DMS114 treated with DMSO at 0.1 percent for 48 hours (cell line): ENCODE results near the gene PTBP1.
"Not testable (repeated sequence)": the region's sequence is repeated elsewhere in the genome, so short reads cannot be mapped to it uniquely, and the experiment has no call there.

Experiments
- DNase-seq: peaks from one replicate; lab custom pipeline; 2025; ENCODE audit not compliant: unreplicated experiment; lab: John Stamatoyannopoulos, UW

The PTBP1 gene

DNA sequence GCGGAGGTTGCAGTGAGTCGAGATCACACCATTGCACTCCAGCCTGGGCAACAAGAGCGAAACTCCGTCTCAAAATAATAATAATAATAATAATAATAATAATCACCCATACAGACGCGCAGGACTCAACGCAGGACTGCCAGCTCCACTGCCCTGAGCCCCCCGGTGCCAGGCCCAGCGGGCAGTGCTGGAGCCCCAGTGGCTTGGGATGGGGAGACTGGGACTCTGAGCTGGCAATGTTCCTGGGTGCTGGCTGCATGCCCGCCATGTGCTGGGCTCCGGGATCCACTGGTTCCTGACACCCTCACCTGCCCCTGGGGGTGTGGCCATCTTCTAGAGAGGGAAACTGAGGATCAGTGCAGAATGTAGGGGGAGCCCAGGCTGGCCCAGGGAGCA, 30.1 kb downstream of the PTBP1 start:
- DNase-seq: no peak

DNA sequence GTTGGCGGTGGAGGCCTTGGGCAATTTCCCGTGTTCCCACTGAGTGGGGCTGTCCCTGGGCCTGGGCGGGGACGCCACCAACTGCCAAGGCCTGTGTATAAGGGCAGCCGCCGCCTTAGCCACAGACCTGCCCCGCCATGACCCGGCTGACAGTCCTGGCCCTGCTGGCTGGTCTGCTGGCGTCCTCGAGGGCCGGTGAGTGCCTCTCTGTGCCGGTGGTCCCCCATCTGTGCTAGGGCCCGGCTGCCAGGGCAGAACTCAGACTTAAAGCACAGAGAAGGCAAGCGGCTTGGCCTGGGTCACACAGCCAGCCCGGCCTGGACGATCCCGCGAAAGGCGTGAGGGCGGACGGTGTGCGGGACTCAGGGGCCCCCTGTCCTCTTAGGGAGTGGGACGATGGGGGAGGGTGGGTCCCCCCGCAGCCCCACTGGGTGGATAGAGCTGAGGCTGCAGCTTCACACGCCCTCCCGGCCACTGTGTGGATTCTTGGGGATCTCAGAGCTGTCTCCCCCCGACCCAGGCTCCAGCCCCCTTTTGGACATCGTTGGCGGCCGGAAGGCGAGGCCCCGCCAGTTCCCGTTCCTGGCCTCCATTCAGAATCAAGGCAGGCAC, 30.6 kb downstream of the PTBP1 start, which contains the start of gene AZU1:
TSS of gene AZU1 (plus strand) at position 128 of the 612 bp plus-strand sequence. CDS start at position 138, 10 bp downstream.
- no peak for DNase-seq

DNA sequence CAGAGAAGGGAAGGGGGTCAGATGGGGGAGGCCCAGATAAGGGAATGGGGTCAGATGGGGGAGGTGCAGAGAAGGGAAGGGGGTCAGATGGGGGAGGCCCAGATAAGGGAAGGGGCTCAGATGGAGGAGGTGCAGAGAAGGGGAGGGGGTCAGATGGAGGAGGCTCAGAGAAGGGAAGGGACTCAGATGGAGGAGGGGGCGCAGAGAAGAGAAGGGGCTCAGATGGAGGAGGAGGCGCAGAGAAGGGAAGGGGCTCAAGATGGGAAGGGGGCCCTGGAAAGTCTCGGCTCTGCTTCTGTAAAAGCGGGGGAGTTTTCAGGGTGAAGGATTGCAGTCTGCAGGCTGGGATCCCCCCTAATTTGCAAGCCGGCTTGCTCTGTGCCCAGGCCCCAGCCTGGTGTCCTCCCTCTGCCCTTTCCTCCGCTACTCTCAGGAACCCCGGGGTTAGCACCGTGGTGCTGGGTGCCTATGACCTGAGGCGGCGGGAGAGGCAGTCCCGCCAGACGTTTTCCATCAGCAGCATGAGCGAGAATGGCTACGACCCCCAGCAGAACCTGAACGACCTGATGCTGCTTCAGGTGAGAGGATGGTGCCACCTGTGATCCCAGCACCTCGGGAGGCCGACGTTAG, 32.0 kb downstream of the PTBP1 start:
- no peak for DNase-seq

DNA sequence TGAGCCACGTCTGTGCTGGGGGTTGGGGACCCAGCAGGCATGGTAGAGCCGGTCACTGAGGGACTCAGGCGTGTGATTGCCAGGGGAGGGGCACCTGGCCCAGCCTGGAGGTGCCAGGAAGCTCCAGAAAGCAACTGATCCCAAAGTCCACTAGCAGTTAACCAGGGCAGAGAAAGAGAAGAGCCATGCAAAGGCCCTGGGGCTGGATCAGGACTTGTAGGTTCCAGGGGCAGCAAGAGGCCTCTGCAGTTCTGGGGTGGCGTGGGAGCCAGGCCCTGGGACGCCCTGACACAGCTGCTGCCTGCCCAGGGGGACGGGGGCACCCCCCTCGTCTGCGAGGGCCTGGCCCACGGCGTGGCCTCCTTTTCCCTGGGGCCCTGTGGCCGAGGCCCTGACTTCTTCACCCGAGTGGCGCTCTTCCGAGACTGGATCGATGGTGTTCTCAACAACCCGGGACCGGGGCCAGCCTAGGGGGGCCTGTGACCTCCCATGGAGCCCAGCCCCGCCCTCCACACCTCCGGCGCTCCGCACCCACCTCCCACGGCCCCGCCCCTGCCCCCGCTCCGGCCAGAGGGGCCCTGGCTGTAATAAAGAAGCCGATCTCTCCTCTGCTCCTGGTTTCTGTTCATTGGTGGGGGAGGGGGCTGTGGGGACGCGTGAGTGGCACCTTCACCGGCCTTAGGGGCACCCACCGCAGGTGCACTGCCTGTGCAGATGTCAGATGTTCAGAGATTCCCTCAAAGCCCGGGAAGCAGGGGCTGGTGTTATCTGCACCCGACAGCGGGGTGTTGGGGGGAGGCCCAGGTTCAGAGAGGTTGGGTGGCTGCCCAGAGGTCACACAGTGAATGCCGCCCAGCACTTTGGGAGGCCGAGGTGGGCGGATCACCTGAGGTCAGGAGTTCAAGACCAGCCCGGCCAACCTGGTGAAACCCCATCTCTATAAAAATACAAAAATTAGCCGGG, 34.4 kb downstream of the PTBP1 start:
- DNase-seq: no peak

DNA sequence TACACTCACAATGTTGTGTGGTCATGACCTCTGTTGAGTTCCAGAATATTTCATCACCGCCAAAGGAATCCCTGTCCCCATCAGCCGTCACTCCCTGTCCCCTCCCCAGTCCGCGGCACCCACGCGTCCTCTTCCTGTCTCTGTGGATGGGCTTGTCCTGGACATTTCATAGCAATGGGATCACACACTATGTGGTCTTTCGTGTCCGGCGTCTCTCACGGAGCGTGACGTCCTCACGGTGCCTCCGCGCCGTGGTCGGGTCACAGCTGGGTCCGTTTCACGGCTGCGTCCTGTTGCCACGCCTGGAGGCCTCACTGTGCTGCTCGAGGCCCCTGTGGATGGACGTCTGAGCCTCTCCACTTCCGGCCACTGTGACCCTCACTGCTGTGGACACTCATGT, 37.0 kb downstream of the PTBP1 start:
- DNase-seq: no peak

DNA sequence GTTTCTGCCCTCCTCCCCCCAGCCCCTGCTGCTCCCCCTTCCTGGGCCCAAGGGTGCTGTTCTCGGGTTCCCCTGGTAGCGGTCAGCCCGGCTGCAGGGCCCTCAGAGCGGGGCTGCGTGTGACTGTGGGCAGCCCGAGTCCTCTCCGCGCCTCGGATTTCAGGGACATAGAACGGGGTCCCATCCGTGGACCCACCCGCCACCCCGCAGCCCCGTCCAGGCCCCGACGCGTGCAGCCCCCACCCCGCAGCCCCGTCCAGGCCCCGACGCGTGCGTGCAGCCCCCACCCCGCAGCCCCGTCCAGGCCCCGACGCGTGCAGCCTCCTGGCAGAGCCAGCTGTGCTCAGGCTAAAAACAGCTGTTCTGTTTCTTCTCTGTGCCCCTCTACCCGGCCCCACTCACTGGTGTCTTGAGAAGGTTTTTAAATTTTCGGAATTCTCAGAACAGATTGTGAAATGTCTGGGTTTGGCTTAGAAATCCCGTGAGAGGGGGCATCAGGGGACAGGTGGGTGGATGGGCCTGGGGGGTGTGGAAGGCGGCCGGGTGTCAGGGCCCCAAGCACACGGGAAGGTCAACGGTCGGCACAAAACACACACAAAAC, 38.1 kb downstream of the PTBP1 start:
- no peak for DNase-seq

DNA sequence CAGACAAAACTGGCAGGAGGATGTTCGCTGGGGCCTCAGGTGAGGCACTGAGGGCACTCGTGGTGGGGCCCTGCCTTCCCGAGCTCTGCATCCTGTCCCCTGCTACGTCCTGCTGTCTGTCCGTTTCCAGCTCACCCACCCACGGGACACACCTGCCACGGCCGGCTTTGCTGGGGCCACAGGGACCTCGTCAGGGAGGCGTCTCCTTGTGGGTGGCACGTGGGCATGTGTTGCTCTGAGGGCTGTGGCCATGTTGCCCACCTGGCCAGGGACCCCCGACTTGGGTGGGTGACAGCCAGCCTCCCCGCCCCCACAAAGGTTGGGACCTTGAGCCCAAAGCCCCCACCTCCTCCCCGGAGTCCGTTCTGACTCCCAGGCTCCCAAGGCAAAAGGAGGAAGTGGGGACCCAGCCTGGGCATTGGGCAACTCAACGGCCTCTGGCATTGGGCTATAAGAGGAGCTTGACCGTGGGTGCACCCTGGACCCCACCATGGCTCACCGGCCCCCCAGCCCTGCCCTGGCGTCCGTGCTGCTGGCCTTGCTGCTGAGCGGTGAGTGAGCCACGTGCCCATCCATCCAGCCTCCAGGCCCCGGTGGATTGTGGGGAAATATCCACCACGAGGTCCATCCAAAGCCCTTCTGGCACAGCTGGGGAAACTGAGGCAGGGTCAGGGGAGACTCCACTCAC, 43.4 kb downstream of the PTBP1 start, which contains the start of gene PRTN3:
TSS of gene PRTN3 (plus strand) at position 481 of the 688 bp plus-strand sequence. CDS start at position 491, 10 bp downstream.
- DNase-seq: no peak

DNA sequence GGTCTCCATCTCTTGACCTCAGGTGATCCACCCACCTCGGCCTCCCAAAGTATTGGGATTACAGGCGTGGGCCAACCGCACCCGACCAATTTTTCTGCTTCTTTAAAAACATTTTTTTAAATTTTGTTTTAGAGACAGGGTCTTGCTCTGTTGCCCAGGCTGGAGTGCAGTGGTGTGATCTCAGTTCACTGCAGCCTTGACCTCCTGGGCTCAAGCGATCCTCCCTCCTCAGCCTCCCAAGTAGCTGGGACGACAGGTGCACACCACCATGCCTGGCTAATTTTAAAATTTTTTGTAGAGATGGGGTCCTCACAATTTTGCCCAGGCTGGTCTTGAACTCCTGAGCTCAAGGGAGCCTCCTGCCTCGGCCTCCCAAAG, 45.5 kb downstream of the PTBP1 start:
- DNase-seq: not testable (repeated sequence)

DNA sequence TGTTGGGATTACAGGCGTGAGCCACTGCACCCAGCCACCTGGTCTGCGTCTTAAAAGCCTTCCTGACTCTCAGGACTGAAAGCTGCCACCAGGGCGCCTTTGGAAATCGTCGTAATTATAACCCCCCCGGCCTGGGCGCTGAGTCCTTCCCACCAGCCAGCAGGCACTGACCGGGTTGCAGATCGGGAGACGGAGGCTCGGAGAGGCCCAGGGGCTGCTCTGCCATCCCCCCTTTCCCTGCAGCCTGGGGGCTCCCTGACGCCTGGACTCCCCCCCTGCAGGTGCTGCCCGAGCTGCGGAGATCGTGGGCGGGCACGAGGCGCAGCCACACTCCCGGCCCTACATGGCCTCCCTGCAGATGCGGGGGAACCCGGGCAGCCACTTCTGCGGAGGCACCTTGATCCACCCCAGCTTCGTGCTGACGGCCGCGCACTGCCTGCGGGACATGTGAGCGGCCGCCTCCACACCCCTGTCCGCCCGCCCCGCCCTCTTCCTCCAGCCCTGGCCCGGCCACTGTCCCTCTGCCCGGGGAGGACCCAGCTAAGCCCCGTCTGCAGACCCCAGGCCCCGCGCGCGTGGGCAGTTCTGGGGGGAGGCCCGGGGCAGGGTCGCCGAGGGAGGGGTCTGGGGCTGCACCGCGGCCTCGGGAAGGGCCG, 46.1 kb downstream of the PTBP1 start:
- no peak for DNase-seq

DNA sequence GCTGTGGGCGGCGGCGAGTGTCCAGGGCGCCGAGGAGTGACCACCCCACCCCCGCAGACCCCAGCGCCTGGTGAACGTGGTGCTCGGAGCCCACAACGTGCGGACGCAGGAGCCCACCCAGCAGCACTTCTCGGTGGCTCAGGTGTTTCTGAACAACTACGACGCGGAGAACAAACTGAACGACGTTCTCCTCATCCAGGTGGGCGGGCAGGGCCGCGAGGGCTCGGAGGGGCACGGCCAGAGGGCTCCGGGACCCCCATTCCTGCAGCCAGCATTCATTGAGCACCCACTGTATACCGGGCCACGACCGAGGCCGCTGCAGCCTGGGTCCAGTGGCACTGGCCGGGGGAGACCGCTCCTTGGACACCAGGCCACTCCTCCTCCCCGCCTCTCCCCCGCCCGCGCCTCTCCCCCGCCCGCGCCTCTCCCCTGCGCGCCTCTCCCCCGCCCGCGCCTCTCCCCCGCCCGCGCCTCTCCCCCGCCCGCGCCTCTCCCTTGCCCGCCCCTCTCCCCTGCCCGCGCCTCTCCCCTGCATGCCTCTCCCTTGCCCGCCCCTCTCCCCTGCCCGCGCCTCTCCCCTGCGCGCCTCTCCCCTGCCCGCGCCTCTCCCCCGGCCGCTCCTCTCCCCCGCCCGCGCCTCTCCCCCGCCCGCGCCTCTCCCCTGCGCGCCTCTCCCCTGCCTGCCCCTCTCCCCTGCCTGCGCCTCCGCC, 46.7 kb downstream of the PTBP1 start:
- no peak for DNase-seq

DNA sequence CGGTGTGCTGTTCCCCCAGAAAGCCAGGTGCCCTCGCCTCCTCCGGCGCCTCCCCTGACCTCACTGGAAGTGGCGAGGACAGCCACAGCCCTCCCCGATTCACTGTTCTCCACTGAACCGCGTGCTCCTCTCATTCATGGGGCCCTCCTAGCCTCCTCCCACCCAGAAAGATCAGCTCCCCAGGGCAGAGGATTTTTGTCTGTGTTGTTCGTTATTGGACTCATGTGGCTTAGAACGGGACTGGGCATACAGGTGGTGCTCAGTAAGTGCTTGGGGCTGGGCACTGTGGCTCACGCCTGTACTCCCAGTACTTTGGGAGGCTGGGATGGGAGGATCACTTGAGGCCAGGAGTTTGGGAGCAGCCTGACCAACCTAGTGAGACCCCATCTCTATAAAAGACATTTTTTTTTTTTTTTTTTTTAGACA, 47.3 kb downstream of the PTBP1 start:
- no peak for DNase-seq

DNA sequence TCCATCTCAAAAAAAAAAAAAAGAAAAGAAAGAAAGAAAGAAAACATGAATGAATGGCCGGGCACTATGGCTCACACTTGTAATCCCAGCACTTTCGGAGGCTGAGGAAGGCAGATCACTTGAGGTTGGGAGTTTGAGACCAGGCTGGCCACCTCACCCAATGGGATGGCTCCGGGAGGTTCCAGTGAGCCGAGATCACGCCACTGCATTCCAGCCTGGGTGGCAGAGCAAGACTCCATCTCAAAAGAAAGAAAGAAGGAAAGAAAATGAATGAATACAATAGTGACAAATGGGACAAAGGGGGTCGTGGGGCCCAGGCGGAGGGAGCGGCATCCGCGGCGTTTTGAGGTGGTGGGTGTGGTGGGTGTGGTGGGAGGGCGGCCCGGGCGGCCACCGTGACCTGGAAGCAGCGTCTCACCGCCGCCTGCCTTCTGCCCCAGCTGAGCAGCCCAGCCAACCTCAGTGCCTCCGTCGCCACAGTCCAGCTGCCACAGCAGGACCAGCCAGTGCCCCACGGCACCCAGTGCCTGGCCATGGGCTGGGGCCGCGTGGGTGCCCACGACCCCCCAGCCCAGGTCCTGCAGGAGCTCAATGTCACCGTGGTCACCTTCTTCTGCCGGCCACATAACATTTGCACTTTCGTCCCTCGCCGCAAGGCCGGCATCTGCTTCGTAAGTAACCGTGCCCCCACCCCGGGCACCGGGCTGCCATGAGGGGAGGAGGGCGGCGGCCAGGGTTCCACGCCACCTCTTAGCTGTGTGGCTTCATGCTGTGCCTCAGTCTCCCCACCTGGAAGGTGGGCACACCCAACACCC, 48.7 kb downstream of the PTBP1 start:
- no peak for DNase-seq

DNA sequence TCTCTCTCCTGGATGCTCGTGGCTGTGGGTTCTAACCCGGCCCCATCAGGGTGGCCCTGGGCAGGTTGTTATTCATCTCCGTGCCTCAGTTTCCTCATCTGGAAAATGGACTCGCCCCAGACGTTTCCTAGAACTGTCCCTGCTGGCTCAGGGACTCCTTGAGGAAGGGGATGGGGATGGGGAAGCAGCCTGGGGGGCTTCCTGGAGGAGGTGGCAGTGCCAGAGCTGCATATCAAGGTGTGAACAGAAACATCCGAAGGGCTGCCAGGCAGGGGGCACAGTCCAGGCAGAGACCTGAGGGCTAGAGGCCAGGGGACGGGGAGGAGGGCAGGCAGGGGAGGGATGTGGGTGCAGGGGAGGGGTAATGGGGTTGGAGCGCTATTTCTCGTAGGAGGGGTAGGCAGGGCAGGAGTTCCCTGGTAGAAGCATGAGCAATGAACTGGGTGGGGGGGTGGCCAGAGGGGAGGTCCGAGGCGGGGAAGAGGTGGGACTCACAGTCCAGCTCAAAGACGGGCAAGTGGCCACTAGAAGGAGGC, 51.2 kb downstream of the PTBP1 start:
- no peak for DNase-seq

DNA sequence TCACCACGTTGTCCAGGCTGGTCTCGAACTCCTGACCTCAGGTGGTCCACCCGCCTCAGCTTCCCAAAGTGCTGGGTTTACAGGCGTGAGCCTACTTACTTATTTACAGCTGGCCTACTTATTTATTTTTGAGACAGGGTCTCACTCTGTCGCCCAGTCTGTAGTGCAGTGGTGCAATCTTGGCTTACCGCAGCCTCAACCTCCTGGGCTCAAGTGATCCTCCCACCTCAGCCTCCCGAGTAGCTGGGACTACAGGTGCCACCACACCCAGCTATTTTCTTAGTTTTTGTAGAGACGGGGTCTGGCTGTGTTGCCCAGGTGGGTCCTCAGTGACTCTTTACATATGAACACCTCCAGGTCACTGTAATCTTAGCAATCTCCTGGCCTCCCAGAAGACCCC, 51.9 kb downstream of the PTBP1 start:
- not testable (repeated sequence) for DNase-seq

DNA sequence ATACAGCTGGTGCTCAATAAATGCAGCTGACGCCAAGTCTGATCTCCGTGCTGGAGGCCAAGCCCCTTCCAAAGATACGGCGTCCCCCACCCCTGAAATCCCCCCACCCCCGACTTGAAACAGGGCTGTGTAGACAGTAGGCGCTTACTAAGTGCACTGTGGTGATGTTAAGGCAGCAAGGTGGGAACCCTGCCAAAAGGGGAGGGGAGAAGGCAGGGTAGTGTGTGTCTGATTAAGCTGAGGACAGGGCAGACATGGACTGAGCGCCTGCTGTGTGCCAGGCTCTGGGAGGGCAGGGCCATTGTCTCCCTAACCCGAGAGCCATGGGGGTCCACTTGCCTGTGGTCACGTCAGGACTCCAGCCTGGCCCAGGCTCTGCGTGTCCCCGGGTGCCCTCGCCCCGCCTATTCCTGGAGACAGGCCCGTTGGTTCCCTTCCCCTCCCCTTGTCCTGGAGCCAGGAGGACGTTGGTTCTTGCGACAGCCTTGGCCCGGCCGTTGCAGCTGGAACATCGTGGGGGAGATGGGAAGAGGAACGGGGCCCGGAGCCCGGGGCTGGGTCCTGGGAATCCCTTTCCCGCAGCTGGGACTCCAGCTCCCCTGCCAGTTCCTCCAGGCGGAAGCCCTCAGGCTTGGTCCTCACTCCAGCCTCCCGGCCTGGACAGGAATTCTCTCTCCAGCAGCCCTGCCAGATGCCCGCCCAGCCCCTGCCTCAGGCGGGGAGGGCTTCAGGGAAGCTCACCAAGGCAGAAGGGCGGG, 53.1 kb downstream of the PTBP1 start:
- no peak for DNase-seq

DNA sequence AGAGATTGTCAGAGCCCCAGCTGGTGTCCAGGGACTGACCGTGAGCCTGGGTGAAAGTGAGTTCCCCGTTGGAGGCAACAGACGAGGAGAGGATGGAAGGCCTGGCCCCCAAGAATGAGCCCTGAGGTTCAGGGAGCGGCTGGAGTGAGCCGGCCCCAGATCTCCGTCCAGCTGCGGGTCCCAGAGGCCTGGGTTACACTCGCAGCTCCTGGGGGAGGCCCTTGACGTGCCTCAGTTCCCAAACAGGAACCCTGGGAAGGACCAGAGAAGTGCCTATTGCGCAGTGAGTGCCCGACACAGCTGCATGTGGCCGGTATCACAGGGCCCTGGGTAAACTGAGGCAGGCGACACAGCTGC, 53.7 kb downstream of the PTBP1 start:
- DNase-seq: no peak

DNA sequence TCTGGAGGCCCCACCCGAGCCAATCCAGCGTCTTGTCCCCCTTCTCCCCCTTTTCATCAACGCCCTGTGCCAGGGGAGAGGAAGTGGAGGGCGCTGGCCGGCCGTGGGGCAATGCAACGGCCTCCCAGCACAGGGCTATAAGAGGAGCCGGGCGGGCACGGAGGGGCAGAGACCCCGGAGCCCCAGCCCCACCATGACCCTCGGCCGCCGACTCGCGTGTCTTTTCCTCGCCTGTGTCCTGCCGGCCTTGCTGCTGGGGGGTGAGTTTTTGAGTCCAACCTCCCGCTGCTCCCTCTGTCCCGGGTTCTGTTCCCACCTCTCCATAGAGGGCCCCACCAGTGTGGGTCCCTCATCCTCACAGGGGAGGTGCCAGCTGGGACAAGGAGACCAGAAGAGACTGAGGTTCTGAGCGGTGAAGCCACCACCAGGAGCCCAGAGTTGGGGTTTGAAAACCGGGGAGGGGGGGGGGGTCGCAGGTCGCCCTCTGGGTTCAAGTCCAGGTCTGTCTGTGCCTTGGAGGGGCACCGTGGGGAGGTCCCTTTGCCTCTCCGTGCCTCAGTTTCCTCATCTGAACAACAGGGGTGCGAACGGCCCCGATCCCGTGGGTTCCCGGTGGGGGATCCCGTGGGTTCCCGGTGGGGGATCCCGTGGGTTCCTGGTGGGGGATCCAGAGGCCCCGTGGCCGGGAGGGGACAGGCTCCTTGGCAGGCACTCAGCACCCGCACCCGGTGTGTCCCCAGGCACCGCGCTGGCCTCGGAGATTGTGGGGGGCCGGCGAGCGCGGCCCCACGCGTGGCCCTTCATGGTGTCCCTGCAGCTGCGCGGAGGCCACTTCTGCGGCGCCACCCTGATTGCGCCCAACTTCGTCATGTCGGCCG, 55.1 kb downstream of the PTBP1 start, which contains the start of gene ELANE:
TSS of gene ELANE (plus strand) at position 168 of the 878 bp plus-strand sequence. CDS start at position 194, 26 bp downstream.
- no peak for DNase-seq
